Vagina (tissue), 2 donors: ENCODE results near the gene HOXA1.

ENCODE experiments used
- CTCF ChIP-seq, 3 experiments: fragments of 450-650 bp in 2 of 3; fragments of 200-600 bp in 1 of 3; sonication (generic) in 1 of 3; IDR thresholded peaks; one replicate each; pipeline ENCODE4 v1.5.1; 2017 to 2019; ENCODE audit warnings: antibody characterized with exemption in 3 of 3, mild to moderate bottlenecking in 2 of 3, moderate library complexity in 2 of 3
- POLR2AphosphoS5 ChIP-seq, 2 donors: sonication (generic); formaldehyde crosslinking; IDR thresholded peaks; one replicate each; pipeline ENCODE4 v1.9.0; 2017; ENCODE audit warnings: antibody characterized with exemption in 2 of 2, mild to moderate bottlenecking in 2 of 2, low read depth in 1 of 2; ENCODE audit not compliant: insufficient read depth in 1 of 2

GRCh38 chr7:27095897-27096767 lies at the start of gene HOXA1:
- TF ChIP-seq CTCF (IDR thresholded peaks at IDR 0.05) (no peak), POLR2AphosphoS5 (IDR thresholded peaks at IDR 0.05; ENCODE audit: insufficient read depth in 1 of 2, low read depth in 1 of 2) (peak in 1 of 2 donors; percentile 61)
